GM04504 (cell line): ENCODE results near the gene ROCK1.
"Not testable (repeated sequence)": the region's sequence is repeated elsewhere in the genome, so short reads cannot be mapped to it uniquely, and the experiment has no call there.

ENCODE experiments used
- DNase-seq: peaks from one replicate; pipeline ENCODE4 v3.0.0-alpha.2; 2012; ENCODE audit warnings: low read depth

The ROCK1 gene

GRCh38 chr18:21111346-21112139, at the start of gene ROCK1:
TSS of gene ROCK1 (minus strand) at chr18:21111813. CDS start at chr18:21110910, 903 bp downstream.
- DNase-seq, result peak; percentile 93

GRCh38 chr18:21155443-21155842, 43.8 kb upstream of the ROCK1 start:
- no peak for DNase-seq

DNA sequence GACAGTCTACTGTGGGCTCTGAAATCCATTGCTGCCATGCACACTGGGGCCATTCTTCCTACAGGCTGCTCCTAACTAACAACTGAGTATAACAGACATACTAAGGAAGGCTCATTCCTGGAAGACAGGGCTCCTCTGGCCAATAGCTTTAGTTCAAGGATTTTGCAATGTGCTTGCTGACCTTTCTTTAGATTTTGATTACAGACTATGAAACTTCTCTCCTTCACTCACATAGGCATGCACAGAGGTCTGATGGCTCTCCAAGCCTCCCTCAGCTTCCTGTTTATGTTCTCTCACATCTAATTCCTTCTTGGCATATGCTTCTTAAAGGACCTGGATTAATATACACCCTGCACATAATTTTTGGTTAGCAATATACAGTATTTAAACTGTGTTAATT, 34.4 kb upstream of the ROCK1 start:
- no peak for DNase-seq

GRCh38 chr18:21145371-21145770, 33.8 kb upstream of the ROCK1 start:
- no peak for DNase-seq

GRCh38 chr18:21141668-21142422, 30.2 kb upstream of the ROCK1 start:
- no peak for DNase-seq

- not testable (repeated sequence) for DNase-seq
Measured at GRCh38 chr18:21137719-21138488, 26.3 kb upstream of the ROCK1 start.

DNA sequence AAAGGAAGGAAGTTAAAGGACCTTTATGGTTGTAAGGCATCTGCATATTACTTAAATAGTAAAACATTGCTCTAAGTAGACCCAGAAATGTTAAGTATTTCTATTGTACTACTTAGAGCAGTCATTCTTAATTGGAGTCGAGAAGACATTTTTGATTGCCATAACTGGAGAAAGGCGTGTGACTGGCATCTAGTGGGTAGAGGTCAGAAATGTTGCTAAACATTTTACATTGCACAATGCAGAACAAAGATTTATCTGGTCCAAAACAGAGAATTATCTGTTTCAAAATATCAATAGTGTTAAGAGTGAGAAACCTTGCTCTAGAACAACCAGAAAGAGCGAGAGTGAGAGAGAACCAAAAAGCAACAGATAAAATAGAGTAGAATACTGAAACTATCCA, 23.3 kb upstream of the ROCK1 start:
- no peak for DNase-seq

DNA sequence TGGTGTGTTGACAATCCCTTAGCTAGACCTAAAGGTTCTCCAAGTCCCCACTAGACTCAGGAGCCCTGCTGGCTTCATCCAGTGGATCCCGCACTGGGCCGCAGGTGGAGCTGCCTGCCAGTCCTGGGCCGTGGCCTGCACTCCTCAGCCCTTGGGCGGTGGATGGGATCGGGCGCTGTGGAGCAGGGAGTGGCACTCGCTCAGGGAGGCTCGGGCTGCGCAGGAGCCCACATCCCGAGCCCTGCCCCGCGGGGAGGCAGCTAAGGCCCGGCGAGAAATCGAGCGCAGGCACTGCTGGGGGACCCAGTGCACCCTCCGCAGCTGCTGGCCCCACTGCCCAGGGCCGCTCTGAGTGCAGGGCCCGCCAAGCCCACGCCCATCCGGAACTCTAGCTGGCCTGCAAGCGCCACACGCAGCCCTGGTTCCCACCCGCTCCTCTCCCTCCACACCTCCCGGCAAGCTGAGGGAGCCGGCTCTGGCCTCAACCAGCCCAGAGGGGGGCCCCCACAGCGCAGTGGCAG, 20.8 kb upstream of the ROCK1 start:
- no peak for DNase-seq

- DNase-seq, result no peak
Measured at GRCh38 chr18:21131698-21132227, 20.1 kb upstream of the ROCK1 start.

DNA sequence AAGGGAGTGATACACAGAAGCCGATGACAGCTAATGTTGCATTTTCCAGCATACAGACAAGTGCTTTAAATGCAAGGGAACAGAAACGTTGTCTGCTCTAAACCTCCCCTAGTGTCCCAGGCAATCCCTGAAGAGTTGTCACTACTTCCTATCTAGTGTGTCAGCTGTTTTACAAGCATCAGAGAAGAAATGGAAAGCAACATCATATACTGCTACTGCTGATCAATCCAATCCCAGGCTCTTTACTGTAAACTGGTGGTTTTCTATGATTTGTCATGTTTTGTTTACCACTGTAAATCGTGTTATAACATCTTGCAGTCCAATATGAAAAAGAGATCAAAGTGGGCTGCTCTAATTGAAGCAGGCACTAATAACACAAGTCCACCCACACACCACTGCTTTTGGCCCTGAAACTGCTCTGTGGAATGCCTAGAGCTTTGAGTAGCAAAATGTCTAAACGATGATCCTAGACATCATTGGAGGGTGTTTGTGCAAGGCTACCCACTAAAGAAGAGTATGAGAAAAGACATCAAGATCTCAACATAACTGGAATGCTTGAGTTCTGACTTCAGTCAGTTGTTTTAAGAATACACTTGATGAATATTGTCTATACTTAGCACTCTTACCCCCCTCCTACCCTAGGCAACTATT, 18.1 kb upstream of the ROCK1 start:
- DNase-seq, result no peak

DNA sequence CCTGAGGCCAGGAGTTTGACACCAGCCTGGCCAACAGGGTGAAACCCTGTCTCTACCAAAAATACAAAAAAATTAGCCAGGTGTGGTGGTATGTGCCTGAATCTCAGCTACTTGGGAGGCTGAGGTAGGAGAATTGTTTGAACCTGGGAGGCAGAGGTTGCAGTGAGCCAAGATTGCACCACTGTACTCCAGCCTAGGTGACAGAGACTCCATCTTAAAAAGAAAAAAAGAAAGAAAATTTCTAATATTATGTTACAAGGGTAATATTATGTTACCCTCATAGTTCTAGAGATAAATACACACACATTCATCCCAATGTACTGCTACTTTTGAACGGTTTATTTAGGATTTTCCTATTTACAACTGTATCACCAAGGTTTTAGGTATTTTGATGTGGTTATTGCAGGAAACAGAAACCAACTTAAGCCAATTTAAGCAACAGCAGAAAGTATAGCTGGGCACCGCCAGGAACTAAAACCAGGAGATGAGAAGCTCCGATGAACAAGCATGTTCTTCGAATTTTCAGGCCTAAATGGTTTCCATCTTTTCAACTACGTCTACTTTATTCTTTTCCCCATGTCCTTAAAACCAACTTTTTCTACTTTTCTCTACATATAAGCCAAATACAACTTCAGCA, 11.8 kb upstream of the ROCK1 start:
- no peak for DNase-seq

GRCh38 chr18:21118806-21119205, 7.2 kb upstream of the ROCK1 start:
- no peak for DNase-seq

- peak; percentile 67 for DNase-seq
Measured at GRCh38 chr18:21117409-21118131, 6.0 kb upstream of the ROCK1 start.

DNA sequence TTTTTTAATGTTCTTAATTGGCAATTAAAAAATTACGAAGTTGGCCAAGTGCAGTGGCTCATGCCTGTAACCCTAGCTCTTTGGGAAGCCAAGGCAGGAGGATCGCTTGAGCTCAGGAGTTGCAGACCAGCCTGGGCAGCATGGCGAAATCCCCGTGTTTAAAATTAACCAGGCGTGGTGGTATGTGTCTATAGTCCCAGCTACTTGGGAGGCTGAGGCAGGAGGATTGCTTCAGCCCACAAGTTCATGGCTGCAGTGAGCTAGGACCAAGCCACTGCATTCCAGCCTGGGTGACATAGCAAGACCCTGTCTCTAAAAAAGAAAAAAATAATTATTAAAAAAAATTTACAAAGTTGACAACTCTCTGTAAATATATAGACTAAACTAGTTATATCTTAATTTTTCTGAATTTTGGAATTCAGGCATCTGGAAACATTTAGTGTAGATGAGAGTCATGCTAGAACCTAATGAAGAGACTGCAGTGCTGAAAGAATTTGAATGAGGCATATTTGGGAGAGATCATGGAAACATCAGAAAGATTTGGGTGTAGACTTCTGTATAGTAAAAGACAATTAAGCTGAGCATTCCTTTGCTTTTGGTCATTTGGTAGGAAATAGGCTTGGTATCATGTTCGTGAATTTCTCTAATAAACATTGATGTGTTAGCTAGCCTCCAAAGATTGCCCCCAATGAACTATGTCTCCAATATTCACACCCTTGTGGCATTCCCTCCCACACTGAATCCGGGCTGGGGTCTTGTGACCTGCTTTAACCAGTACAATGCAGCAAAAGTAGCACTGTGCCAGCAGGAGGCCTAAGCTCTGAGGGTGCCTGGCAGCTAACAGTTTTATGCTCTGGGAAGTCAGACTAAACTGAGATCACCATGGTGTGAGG, 4.2 kb upstream of the ROCK1 start:
- peak; percentile 79 for DNase-seq

DNA sequence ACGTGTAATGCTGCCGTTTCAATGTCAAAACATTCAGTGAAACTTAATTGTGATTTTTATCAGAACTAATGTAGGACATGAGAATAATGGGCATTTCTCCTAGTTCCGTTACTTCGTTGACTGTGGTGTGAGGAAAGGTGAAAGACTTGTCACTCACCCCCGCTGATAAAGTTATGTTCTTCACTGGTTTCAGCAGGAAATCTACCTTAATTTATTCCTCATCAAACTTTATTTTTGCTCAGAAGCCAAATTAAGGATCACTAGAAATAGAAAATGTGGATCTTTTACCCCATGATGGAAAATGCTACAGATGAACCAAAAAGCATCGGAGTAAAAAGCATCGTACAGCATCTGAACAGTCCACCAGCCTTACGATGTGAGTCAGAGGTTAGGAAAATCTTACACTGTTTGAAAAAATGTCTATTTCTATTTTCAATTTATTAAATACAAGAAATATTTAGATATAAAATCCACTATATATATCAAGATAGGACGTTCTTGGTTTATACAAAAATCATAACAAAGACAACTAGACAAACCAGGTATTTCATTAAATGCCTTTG, 1.0 kb upstream of the ROCK1 start:
- no peak for DNase-seq

GRCh38 chr18:21112140-21112473, 494 bp upstream of the ROCK1 start:
- DNase-seq, result no peak

- no peak for DNase-seq
Measured at GRCh38 chr18:21110713-21111345, 784 bp downstream of the ROCK1 start.

DNA sequence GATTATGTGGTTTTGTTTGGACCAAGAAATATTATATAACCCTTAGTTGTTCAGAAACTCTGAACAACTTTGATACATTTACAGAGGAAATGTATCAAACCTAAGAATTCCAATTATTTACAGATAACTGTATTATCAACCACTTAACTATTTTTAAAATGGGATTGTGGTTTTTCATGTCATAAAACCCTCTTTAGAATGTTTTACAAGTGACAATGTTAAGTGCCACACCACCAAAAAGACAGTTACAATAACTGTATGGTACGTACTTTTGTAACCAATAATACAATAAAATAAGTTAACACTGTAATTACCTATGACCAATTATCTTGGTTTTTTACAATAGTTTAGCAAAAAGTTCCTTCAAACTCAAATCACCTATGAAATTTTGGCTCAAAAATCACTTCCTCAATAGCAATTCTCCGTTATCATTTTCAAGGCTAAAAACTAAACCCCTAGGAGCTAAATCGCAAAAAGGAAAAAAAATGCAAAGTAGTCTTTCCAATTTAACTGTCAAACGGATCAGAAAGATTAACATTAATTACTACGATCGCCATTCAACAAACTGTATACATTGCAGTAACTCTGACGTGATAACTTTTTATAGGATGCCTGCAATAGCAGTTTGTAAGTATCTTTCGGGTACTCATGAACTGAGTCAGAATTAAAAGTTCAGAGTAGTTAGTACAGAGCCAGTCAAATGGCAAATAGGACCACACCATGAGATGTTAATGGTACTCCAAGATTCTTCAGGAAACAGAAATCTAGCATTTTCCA, 1.5 kb downstream of the ROCK1 start:
- no peak for DNase-seq
